MM.1S (cell line): ENCODE results near the gene HENMT1.

ENCODE experiments used
- CTCF ChIP-seq: fragments of 300-600 bp; sonication (generic); IDR thresholded peaks from 2 replicates; pipeline ENCODE4 v1.5.1; 2016; ENCODE audit warnings: antibody characterized with exemption, low read length, mixed read lengths
- EZH2 ChIP-seq: fragments of 300-600 bp; sonication (generic); optimal IDR thresholded peaks from 2 replicates; pipeline ENCODE3; 2017; ENCODE audit warnings: low read depth, mild to moderate bottlenecking, antibody characterized with exemption, low read length, mixed read lengths
- EZH2phosphoT487 ChIP-seq: fragments of 300-600 bp; sonication (generic); IDR thresholded peaks from 2 replicates; pipeline ENCODE4 v1.6.1; 2018; ENCODE audit warnings: antibody characterized with exemption, low read length

GRCh38 chr1:108691128-108691941 lies 30.4 kb upstream of the HENMT1 start:
- TF ChIP-seq CTCF = no peak
- TF ChIP-seq EZH2 = no peak
- TF ChIP-seq EZH2phosphoT487 = no peak
